OCI-LY3 (cell line): ENCODE results near the gene OR52D1.

Source experiments
- H2AFZ ChIP-seq: fragments of 200-600, 300-600 bp; shearing (Covaris generic); 2 replicates; pipeline ENCODE4 v1.6.0; 2014; ENCODE audit warnings: antibody characterized with exemption, low read depth, low read length
- H3K27ac ChIP-seq: fragments of 200-600, 300-600 bp; sonication (generic); 2 replicates; pipeline ENCODE4 v1.5.1; 2014; ENCODE audit warnings: mild to moderate bottlenecking, low read length, moderate library complexity, mixed read lengths
- H3K27me3 ChIP-seq: fragments of 200-600, 300-600 bp; sonication (generic); 2 replicates; pipeline ENCODE4 v1.6.1; 2014; ENCODE audit warnings: low read depth, low read length, mixed read lengths
- H3K36me3 ChIP-seq: fragments of 200-600, 300-600 bp; sonication (generic); replicated peaks from 2 replicates; pipeline ENCODE3; 2014; ENCODE audit warnings: low read depth, low read length, mixed read lengths
- H3K4me1 ChIP-seq: fragments of 300-600, 200-600 bp; sonication (generic); 2 replicates; pipeline ENCODE4 v1.6.1; 2014; ENCODE audit warnings: low read length, mixed read lengths
- H3K4me2 ChIP-seq: fragments of 200-600, 300-600 bp; sonication (generic); 2 replicates; pipeline ENCODE4 v1.6.1; 2014; ENCODE audit warnings: low read length, mixed read lengths
- H3K4me3 ChIP-seq: fragments of 300-600, 200-600 bp; sonication (generic); 2 replicates; pipeline ENCODE4 v1.5.1; 2014; ENCODE audit warnings: antibody characterized with exemption, mild to moderate bottlenecking, low read length, moderate library complexity
- H3K79me2 ChIP-seq: fragments of 300-600, 200-600 bp; shearing (Covaris generic); 2 replicates; pipeline ENCODE4 v1.6.1; 2014; ENCODE audit warnings: mild to moderate bottlenecking, low read length, mixed read lengths
- H3K9ac ChIP-seq: fragments of 300-600, 200-600 bp; shearing (Covaris generic); 2 replicates; pipeline ENCODE4 v1.6.0; 2014; ENCODE audit warnings: mild to moderate bottlenecking, low read length, moderate library complexity
- H3K9me3 ChIP-seq: fragments of 200-600, 300-600 bp; shearing (Covaris generic); 2 replicates; pipeline ENCODE4 v1.6.1; 2014; ENCODE audit warnings: low read length, mixed read lengths; ENCODE audit not compliant: insufficient read depth
- H4K20me1 ChIP-seq: fragments of 200-600, 300-600 bp; sonication (generic); 2 replicates; pipeline ENCODE4 v1.6.1; 2016; ENCODE audit warnings: low read length, mixed read lengths; ENCODE audit not compliant: insufficient read depth
- CTCF ChIP-seq: fragments of 200-600, 300-600 bp; sonication (generic); IDR thresholded peaks from 2 replicates; pipeline ENCODE4 v1.5.1; 2014; ENCODE audit warnings: antibody characterized with exemption, low read length, low read depth
- EZH2phosphoT487 ChIP-seq: fragments of 200-600 bp; shearing (Covaris generic); IDR thresholded peaks from 2 replicates; pipeline ENCODE4 v1.6.1; 2018; ENCODE audit warnings: antibody characterized with exemption, mixed run types, low read depth

Gene OR52D1

GRCh38 chr11:5449432-5449831 is 39.1 kb upstream of the OR52D1 start:
- H3K4me3 ChIP-seq, result no peak overlapping the region
- H4K20me1 ChIP-seq, result no peaks in the 10 kb centered on the region
- H3K4me2 ChIP-seq, result no peak overlapping the region
- H3K9me3 ChIP-seq, result no peaks in the 10 kb centered on the region
- H3K27me3 ChIP-seq, result peaks cover 6% of the 10 kb centered on the region; the same call in 1 of the 2 replicates
- H3K79me2 ChIP-seq, result no peaks in the 10 kb centered on the region
- no peak overlapping the region for H3K9ac ChIP-seq
- TF ChIP-seq EZH2phosphoT487 (no peak), CTCF (no peak)
- H3K36me3 ChIP-seq, result no peaks in the 10 kb centered on the region
- H2AFZ ChIP-seq, result no peak overlapping the region
- no peaks in the 10 kb centered on the region for H3K4me1 ChIP-seq
- no peak overlapping the region for H3K27ac ChIP-seq

- Histone ChIP-seq H3K4me1 (no peaks in the 10 kb centered on the region), H3K4me3 (no peak overlapping the region), H3K27me3 (peaks cover 2% of the 10 kb centered on the region; the same call in 1 of the 2 replicates), H3K9ac (no peak overlapping the region), H3K27ac (no peak overlapping the region), H4K20me1 (no peaks in the 10 kb centered on the region), H2AFZ (no peak overlapping the region), H3K79me2 (no peaks in the 10 kb centered on the region), H3K36me3 (no peaks in the 10 kb centered on the region), H3K9me3 (no peaks in the 10 kb centered on the region), H3K4me2 (no peak overlapping the region)
- TF ChIP-seq EZH2phosphoT487, result no peak
- TF ChIP-seq CTCF, result no peak
These were observed 27.4 kb upstream of the OR52D1 start for GRCh38 chr11:5460983-5461621.

GRCh38 chr11:5467527-5467926 is 21.0 kb upstream of the OR52D1 start:
- no peaks in the 10 kb centered on the region for H3K9me3 ChIP-seq
- no peaks in the 10 kb centered on the region for H3K4me1 ChIP-seq
- H3K27me3 ChIP-seq, result peaks cover 25% of the 10 kb centered on the region
- H3K9ac ChIP-seq, result no peak overlapping the region
- H3K79me2 ChIP-seq, result no peaks in the 10 kb centered on the region
- H3K4me3 ChIP-seq, result no peak overlapping the region
- H3K4me2 ChIP-seq, result no peak overlapping the region
- no peak overlapping the region for H3K27ac ChIP-seq
- H4K20me1 ChIP-seq, result no peaks in the 10 kb centered on the region
- no peaks in the 10 kb centered on the region for H3K36me3 ChIP-seq
- no peak overlapping the region for H2AFZ ChIP-seq
- TF ChIP-seq CTCF (no peak), EZH2phosphoT487 (no peak)

GRCh38 chr11:5473921-5474320 is 14.6 kb upstream of the OR52D1 start:
- H3K4me2 ChIP-seq, result no peak overlapping the region
- H3K4me3 ChIP-seq, result no peak overlapping the region
- no peaks in the 10 kb centered on the region for H3K36me3 ChIP-seq
- no peak overlapping the region for H2AFZ ChIP-seq
- TF ChIP-seq CTCF, result no peak
- no peak for TF ChIP-seq EZH2phosphoT487
- H3K9me3 ChIP-seq, result no peaks in the 10 kb centered on the region
- no peaks in the 10 kb centered on the region for H4K20me1 ChIP-seq
- H3K9ac ChIP-seq, result no peak overlapping the region
- peaks cover 26% of the 10 kb centered on the region for H3K27me3 ChIP-seq
- no peak overlapping the region for H3K27ac ChIP-seq
- no peaks in the 10 kb centered on the region for H3K4me1 ChIP-seq
- H3K79me2 ChIP-seq, result no peaks in the 10 kb centered on the region
